Measurements from ENCODE around the gene STAT3. TPM values are rescaled to one million over a fixed set of nuclear protein-coding genes. Genes with fewer than 3 reads are reported as not detected.

STAT3 gene
- total and polyA plus RNA-seq, 4 donors: 34.1 to 297 (median 178) TPM

DNA sequence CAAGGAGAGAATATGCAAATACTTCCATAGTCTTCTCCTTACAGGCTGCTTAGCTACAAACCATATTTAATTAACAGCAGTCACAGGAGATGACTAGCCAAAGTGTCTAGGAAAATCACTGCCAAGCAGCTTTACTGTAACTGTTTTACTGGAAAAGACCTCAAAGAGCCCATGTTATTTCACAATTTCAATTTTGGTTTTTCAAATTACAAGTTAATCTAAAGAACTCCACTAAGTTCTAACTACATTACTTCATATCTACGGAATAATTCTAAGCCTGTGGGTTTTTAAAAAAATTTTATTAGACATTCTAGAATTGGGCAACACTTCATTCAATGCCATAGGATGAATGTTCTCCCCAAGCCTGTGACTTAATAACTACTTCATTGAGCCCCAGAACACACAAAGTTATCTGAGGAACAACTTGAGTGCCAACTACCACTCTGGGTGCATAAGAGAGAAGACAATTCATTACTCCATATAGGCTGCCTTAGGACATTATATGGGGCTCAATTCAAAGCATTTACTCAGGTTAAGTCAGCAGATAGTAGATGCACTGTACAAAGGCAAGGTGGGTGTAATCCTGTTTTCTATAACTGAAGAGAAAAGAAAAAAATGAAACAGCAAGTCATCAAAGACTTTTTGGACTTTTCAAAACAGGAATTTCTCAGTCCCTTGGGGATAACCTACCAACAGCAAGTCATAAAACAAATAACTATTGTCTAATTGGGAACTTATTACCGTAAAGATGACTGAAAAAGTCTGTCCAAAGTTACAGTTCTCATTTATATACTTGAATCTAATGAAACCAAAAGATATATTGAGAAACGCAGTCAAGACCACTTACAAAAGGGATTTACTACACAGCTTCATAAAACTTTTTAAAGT lies 33.0 kb downstream of the STAT3 start:
- H3K27ac ChIP-seq (ENCODE audit: low read depth in 1 of 2, low read length in 2 of 2): no peak overlapping the region

GRCh38 chr17:42348104-42348503 lies 40.1 kb downstream of the STAT3 start:
- ATAC-seq (ENCODE audit: low FRiP score) (no peak), DNase-seq (no peak)
- intact Hi-C loops (cut with DNase I): loop anchor here (5.0 kb wide), 1 partner anchor 39 kb away; the partner anchor contains the start of gene STAT3 (in 2 of the 2)
- Histone ChIP-seq H3K9me3 (ENCODE audit: control insufficient read depth, low read length) (no peaks in the 10 kb centered on the region), H3K36me3 (ENCODE audit: control insufficient read depth in 1 of 2, insufficient read depth in 2 of 2, low read length in 1 of 2) (peaks cover 0 to 3% of the 10 kb centered on the region in 2 donors), H3K4me3 (ENCODE audit: low read length in 2 of 2) (no peak overlapping the region), H3K27ac (ENCODE audit: low read depth in 1 of 2, low read length in 2 of 2) (no peak overlapping the region), H3K4me1 (ENCODE audit: control insufficient read depth in 1 of 2, insufficient read depth in 2 of 2, low read length in 2 of 2) (peaks cover 2 to 14% of the 10 kb centered on the region in 2 donors), H3K27me3 (ENCODE audit: control insufficient read depth in 1 of 2, insufficient read depth in 2 of 2, low read length in 1 of 2) (no peaks in the 10 kb centered on the region)
- 98% methylated on average over 3 of the region's 3 CpGs for WGBS, 2 donors

More for the DNA sequence above, 33.0 kb downstream of the STAT3 start:
- no peak for DNase-seq
- 52 to 61% methylated on average over 3 of the region's 3 CpGs for WGBS, 2 donors
- intact Hi-C loops (cut with DNase I): no loop called here
- Histone ChIP-seq H3K4me3 (ENCODE audit: low read length in 2 of 2) (no peak overlapping the region), H3K4me1 (ENCODE audit: control insufficient read depth in 1 of 2, insufficient read depth in 2 of 2, low read length in 2 of 2) (peaks cover 3 to 15% of the 10 kb centered on the region in 2 donors), H3K9me3 (ENCODE audit: control insufficient read depth, low read length) (no peaks in the 10 kb centered on the region), H3K27me3 (ENCODE audit: control insufficient read depth in 1 of 2, insufficient read depth in 2 of 2, low read length in 1 of 2) (no peaks in the 10 kb centered on the region), H3K36me3 (ENCODE audit: control insufficient read depth in 1 of 2, insufficient read depth in 2 of 2, low read length in 1 of 2) (no peaks in the 10 kb centered on the region)
- peak; percentile 56 for ATAC-seq (ENCODE audit: low FRiP score)

GRCh38 chr17:42347606-42348005 lies 40.6 kb downstream of the STAT3 start:
- DNase-seq (no peak), ATAC-seq (ENCODE audit: low FRiP score) (no peak)
- Histone ChIP-seq H3K9me3 (ENCODE audit: control insufficient read depth, low read length) (no peaks in the 10 kb centered on the region), H3K4me3 (ENCODE audit: low read length in 2 of 2) (no peak overlapping the region), H3K27ac (ENCODE audit: low read depth in 1 of 2, low read length in 2 of 2) (peak overlapping the region; percentile 62 to 70), H3K27me3 (ENCODE audit: control insufficient read depth in 1 of 2, insufficient read depth in 2 of 2, low read length in 1 of 2) (no peaks in the 10 kb centered on the region), H3K36me3 (ENCODE audit: control insufficient read depth in 1 of 2, insufficient read depth in 2 of 2, low read length in 1 of 2) (peaks cover 0 to 3% of the 10 kb centered on the region in 2 donors), H3K4me1 (ENCODE audit: control insufficient read depth in 1 of 2, insufficient read depth in 2 of 2, low read length in 2 of 2) (peaks cover 2 to 13% of the 10 kb centered on the region in 2 donors)
- WGBS, 2 donors: 78 to 85% methylated on average over 3 of the region's 3 CpGs
- intact Hi-C loops (cut with DNase I): loop anchor here (5.0 kb wide), 1 partner anchor 40 kb away; the partner anchor contains the start of gene STAT3 (in 2 of the 2)

- intact Hi-C loops (cut with DNase I): loop anchor here (5.0 kb wide), 1 partner anchor 40 kb away; the partner anchor contains the start of gene STAT3 (in 2 of the 2)
- peaks cover 2 to 10% of the 10 kb centered on the region in 2 donors for H3K4me1 ChIP-seq (ENCODE audit: control insufficient read depth in 1 of 2, insufficient read depth in 2 of 2, low read length in 2 of 2)
- no peak overlapping the region for H3K4me3 ChIP-seq (ENCODE audit: low read length in 2 of 2)
- peak overlapping the region in 1 of 2 donors; percentile 62 for H3K27ac ChIP-seq (ENCODE audit: low read depth in 1 of 2, low read length in 2 of 2)
- no peaks in the 10 kb centered on the region for H3K27me3 ChIP-seq (ENCODE audit: control insufficient read depth in 1 of 2, insufficient read depth in 2 of 2, low read length in 1 of 2)
- peak; percentile 82 for ATAC-seq (ENCODE audit: low FRiP score)
- H3K36me3 ChIP-seq (ENCODE audit: control insufficient read depth in 1 of 2, insufficient read depth in 2 of 2, low read length in 1 of 2): peaks cover 0 to 3% of the 10 kb centered on the region in 2 donors
- H3K9me3 ChIP-seq (ENCODE audit: control insufficient read depth, low read length): no peaks in the 10 kb centered on the region
- DNase-seq: peak in 1 of 2 donors; percentile 58
Observed at GRCh38 chr17:42347198-42347597, 41.0 kb downstream of the STAT3 start.

- DNase-seq: no peak
- WGBS, 2 donors: 91 to 92% methylated on average over 8 of the region's 8 CpGs
- no peaks in the 10 kb centered on the region for H3K27me3 ChIP-seq (ENCODE audit: control insufficient read depth in 1 of 2, insufficient read depth in 2 of 2, low read length in 1 of 2)
- H3K36me3 ChIP-seq (ENCODE audit: control insufficient read depth in 1 of 2, insufficient read depth in 2 of 2, low read length in 1 of 2): peaks cover 2 to 5% of the 10 kb centered on the region in 2 donors
- H3K4me3 ChIP-seq (ENCODE audit: low read length in 2 of 2): no peak overlapping the region
- no peaks in the 10 kb centered on the region for H3K9me3 ChIP-seq (ENCODE audit: control insufficient read depth, low read length)
- H3K4me1 ChIP-seq (ENCODE audit: control insufficient read depth in 1 of 2, insufficient read depth in 2 of 2, low read length in 2 of 2): peaks cover 4 to 10% of the 10 kb centered on the region in 2 donors
- intact Hi-C loops (cut with DNase I): loop anchor here (5.0 kb wide), 1 partner anchor 41 kb away; the partner anchor contains the start of gene STAT3 (in 2 of the 2)
- H3K27ac ChIP-seq (ENCODE audit: low read depth in 1 of 2, low read length in 2 of 2): no peak overlapping the region
- ATAC-seq (ENCODE audit: low FRiP score): no peak
Observed at GRCh38 chr17:42346481-42346880, 41.8 kb downstream of the STAT3 start.

- ATAC-seq (ENCODE audit: low FRiP score): no peak
- Histone ChIP-seq H3K27me3 (ENCODE audit: control insufficient read depth in 1 of 2, insufficient read depth in 2 of 2, low read length in 1 of 2) (no peaks in the 10 kb centered on the region), H3K9me3 (ENCODE audit: control insufficient read depth, low read length) (no peaks in the 10 kb centered on the region), H3K27ac (ENCODE audit: low read depth in 1 of 2, low read length in 2 of 2) (no peak overlapping the region), H3K4me3 (ENCODE audit: low read length in 2 of 2) (no peak overlapping the region), H3K36me3 (ENCODE audit: control insufficient read depth in 1 of 2, insufficient read depth in 2 of 2, low read length in 1 of 2) (peaks cover 5 to 6% of the 10 kb centered on the region in 2 donors), H3K4me1 (ENCODE audit: control insufficient read depth in 1 of 2, insufficient read depth in 2 of 2, low read length in 2 of 2) (peaks cover 4 to 10% of the 10 kb centered on the region in 2 donors)
- WGBS, 2 donors: 77 to 87% methylated on average over 13 of the region's 13 CpGs
- intact Hi-C loops (cut with DNase I): loop anchor here (5.0 kb wide), 1 partner anchor 42 kb away; the partner anchor contains the start of gene STAT3 (in 2 of the 2)
- no peak for DNase-seq
Observed at GRCh38 chr17:42345396-42346073, 42.7 kb downstream of the STAT3 start.

GRCh38 chr17:42342242-42343008 lies 45.8 kb downstream of the STAT3 start:
- intact Hi-C loops (cut with DNase I): no loop called here
- no peak overlapping the region for H3K4me3 ChIP-seq (ENCODE audit: low read length in 2 of 2)
- DNase-seq: no peak
- 77 to 81% methylated on average over 9 of the region's 9 CpGs for WGBS, 2 donors
- ATAC-seq (ENCODE audit: low FRiP score): no peak
- H3K36me3 ChIP-seq (ENCODE audit: control insufficient read depth in 1 of 2, insufficient read depth in 2 of 2, low read length in 1 of 2): peaks cover 6 to 10% of the 10 kb centered on the region in 2 donors
- H3K4me1 ChIP-seq (ENCODE audit: control insufficient read depth in 1 of 2, insufficient read depth in 2 of 2, low read length in 2 of 2): peaks cover under 1 to 1% of the 10 kb centered on the region in 2 donors
- H3K27ac ChIP-seq (ENCODE audit: low read depth in 1 of 2, low read length in 2 of 2): no peak overlapping the region
- H3K27me3 ChIP-seq (ENCODE audit: control insufficient read depth in 1 of 2, insufficient read depth in 2 of 2, low read length in 1 of 2): no peaks in the 10 kb centered on the region
- H3K9me3 ChIP-seq (ENCODE audit: control insufficient read depth, low read length): no peaks in the 10 kb centered on the region

DNA sequence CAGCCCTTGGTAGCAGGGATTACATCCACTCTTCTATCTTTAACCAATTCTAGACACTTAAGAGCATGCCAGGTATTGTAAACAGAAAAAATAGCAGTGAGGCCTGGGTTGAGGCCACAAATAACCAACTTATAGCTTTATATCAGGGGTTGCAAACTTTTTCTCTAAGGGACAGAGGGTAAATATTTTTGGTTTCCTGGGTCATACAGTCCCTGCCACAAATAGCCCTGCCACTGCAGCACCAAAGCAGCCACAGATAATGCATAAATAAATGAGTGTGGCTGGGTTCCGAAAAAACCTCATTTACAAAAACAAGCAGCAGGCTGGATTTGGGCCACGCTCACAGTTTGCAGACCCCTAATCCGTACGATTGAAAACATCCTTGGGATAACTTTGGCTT lies 46.7 kb downstream of the STAT3 start:
- H3K27me3 ChIP-seq (ENCODE audit: control insufficient read depth in 1 of 2, insufficient read depth in 2 of 2, low read length in 1 of 2): no peaks in the 10 kb centered on the region
- WGBS, 2 donors: 72 to 81% methylated on average over 4 of the region's 4 CpGs
- DNase-seq: no peak
- intact Hi-C loops (cut with DNase I): no loop called here
- no peak overlapping the region for H3K4me3 ChIP-seq (ENCODE audit: low read length in 2 of 2)
- peaks cover 6 to 11% of the 10 kb centered on the region in 2 donors for H3K36me3 ChIP-seq (ENCODE audit: control insufficient read depth in 1 of 2, insufficient read depth in 2 of 2, low read length in 1 of 2)
- H3K27ac ChIP-seq (ENCODE audit: low read depth in 1 of 2, low read length in 2 of 2): no peak overlapping the region
- no peak for ATAC-seq (ENCODE audit: low FRiP score)
- H3K9me3 ChIP-seq (ENCODE audit: control insufficient read depth, low read length): no peaks in the 10 kb centered on the region
- peaks cover 0 to 1% of the 10 kb centered on the region in 2 donors for H3K4me1 ChIP-seq (ENCODE audit: control insufficient read depth in 1 of 2, insufficient read depth in 2 of 2, low read length in 2 of 2)

All from aorta (tissue), 5 donors.